GM20431 (cell line): ENCODE results near the gene PCDH15.

Experiments used
- in situ Hi-C: fragments of 300-500 bp; cut with MseI, MboI; formaldehyde crosslinking; loops from one replicate; pipeline ENCODE4 v1.15.0; 2020; ENCODE audit warnings: low sequenced_read_pairs; ENCODE audit not compliant: unreplicated experiment

Gene PCDH15

GRCh38 chr10:54800741-54801421, at the start of gene PCDH15:
PCDH15 (minus strand) TSS chr10:54801231; CDS start chr10:54664262, 136,969 bp downstream.
- in situ Hi-C loops, result no loop called here

- in situ Hi-C loops, result no loop called here
Observed at GRCh38 chr10:54843932-54844331, 42.9 kb upstream of the PCDH15 start.

- in situ Hi-C loops, result no loop called here
Observed at GRCh38 chr10:54843085-54843646, 42.1 kb upstream of the PCDH15 start.

GRCh38 chr10:54837479-54837878, 36.4 kb upstream of the PCDH15 start:
- in situ Hi-C loops, result no loop called here

- in situ Hi-C loops, result no loop called here
Observed at GRCh38 chr10:54833029-54833428, 32.0 kb upstream of the PCDH15 start.

- in situ Hi-C loops, result no loop called here
Observed at GRCh38 chr10:54826994-54827560, 26.0 kb upstream of the PCDH15 start.

GRCh38 chr10:54815583-54815982, 14.6 kb upstream of the PCDH15 start:
- in situ Hi-C loops, result no loop called here

DNA sequence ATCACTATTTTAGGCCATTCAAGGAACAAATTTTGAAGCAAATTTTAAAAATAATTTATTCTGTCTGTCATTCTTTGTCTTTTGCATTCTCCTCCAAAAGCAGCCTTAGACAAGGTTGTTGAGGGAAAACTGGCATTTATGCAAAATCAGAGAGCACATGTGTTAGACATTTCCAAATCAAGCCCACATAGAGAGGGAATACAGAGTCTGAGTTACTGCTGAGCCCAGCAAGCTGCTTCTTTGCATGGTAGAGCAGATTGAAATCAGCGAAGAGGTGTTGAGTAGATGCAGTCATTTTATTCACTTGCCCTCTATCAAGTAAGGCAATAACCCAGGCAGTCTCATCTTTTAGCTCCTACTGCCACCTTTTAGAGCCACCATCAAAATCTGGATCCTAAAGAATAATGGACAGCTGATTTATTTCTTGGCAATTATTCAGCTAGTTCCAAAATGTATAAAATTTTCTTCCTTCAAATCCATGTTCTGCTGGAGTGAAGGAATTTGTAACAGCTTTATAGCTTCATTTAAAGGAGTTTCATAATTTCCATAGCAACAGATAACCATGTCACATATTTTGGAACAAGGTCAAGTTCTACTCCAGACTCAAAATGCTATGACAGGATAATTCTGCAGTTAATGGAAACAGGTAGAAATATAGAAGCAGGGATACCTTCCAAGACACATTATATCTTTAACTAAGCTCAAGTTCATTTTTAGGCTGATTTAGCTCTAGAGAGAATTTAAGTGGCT, 7.3 kb upstream of the PCDH15 start:
- in situ Hi-C loops, result no loop called here

GRCh38 chr10:54799506-54799905, 1.5 kb downstream of the PCDH15 start:
- in situ Hi-C loops, result no loop called here

- in situ Hi-C loops, result no loop called here
Observed at GRCh38 chr10:54797636-54798321, 3.3 kb downstream of the PCDH15 start.

- in situ Hi-C loops, result no loop called here
Observed at GRCh38 chr10:54796881-54797280, 4.2 kb downstream of the PCDH15 start.

DNA sequence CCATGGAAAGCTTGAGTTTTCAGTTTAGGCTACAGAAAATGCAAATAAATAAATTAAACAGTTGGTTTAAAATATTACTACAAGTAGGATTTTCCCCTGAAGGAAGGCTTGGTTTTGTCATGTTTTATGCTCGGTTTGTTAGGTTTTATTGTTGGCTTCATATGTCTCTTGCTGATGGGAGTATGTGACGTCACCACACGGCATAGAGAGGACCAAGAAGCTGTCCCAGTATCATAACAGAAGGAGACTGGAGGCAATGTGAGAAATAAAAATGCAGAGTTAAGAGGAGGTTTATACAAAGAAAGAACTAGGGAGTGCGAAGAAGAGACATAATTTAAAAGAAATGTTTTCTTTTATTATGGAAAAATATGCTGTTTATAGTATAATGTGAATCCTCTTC, 24.4 kb downstream of the PCDH15 start:
- in situ Hi-C loops, result no loop called here

GRCh38 chr10:54772468-54773122, 28.4 kb downstream of the PCDH15 start:
- in situ Hi-C loops, result no loop called here

GRCh38 chr10:54769051-54769450, 32.0 kb downstream of the PCDH15 start:
- in situ Hi-C loops, result no loop called here

- in situ Hi-C loops, result no loop called here
Observed at GRCh38 chr10:54758791-54759190, 42.2 kb downstream of the PCDH15 start.

GRCh38 chr10:54749623-54750022, 51.4 kb downstream of the PCDH15 start:
- in situ Hi-C loops, result no loop called here

DNA sequence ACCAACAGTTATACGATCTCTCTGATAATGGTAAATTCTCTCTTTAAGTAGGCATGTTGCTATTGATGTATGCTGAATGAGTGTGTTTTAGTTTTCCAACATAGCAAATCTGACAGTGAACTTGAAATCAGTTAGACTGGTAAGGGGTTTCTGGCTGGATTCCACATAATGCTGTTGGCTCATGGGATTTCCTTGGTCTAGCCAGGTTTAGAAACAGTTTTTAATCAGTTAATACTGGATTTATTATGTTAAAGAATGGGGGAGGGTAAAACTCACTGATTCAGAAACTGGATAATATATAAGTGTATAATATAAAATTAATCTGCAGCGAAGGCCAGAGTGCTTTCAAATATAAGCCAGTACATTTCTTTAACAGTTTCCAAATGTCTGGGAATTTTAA, 55.6 kb downstream of the PCDH15 start:
- in situ Hi-C loops, result no loop called here

GRCh38 chr10:54742416-54742815, 58.6 kb downstream of the PCDH15 start:
- in situ Hi-C loops, result no loop called here

GRCh38 chr10:54728511-54728910, 72.5 kb downstream of the PCDH15 start:
- in situ Hi-C loops, result no loop called here

GRCh38 chr10:54722075-54722474, 79.0 kb downstream of the PCDH15 start:
- in situ Hi-C loops, result no loop called here
